Keratinocyte (primary cell): Measurements from ENCODE around the gene LFNG. TPM values are rescaled to one million over a fixed set of nuclear protein-coding genes. Genes with fewer than 3 reads are reported as not detected.

Source experiments
- DNase-seq: peaks from one replicate; pipeline ENCODE4 v3.0.0-alpha.2; 2011; ENCODE audit warnings: low read depth, missing footprints, low spot score
- FAIRE-seq: peaks from 2 replicates; lab custom pipeline; 2011; peaks lifted over from hg19 to GRCh38; lab: Jason Lieb, UNC
- H2AFZ ChIP-seq: 2 replicates; pipeline ENCODE4 v1.6.0; 2012; ENCODE audit warnings: low read length, control low read depth, inconsistent platforms; ENCODE audit not compliant: control insufficient read depth
- H3K27ac ChIP-seq: 2 replicates; pipeline ENCODE4 v1.5.1; 2011; ENCODE audit warnings: low read length; ENCODE audit not compliant: control insufficient read depth, insufficient read depth
- H3K27me3 ChIP-seq: 3 replicates; pipeline ENCODE4 v1.6.0; 2011; ENCODE audit warnings: low read length; ENCODE audit not compliant: control insufficient read depth, insufficient read depth; ENCODE audit errors: extremely low read depth
- H3K36me3 ChIP-seq, 2 experiments: 2 replicates in 1 of 2; 3 replicates in 1 of 2; pipeline ENCODE4 v1.5.1; 2011; ENCODE audit warnings: low read length in 2 of 2, mild to moderate bottlenecking in 1 of 2; ENCODE audit not compliant: control insufficient read depth in 2 of 2, insufficient read depth in 2 of 2; ENCODE audit errors: extremely low read depth in 1 of 2
- H3K4me1 ChIP-seq: 3 replicates; pipeline ENCODE4 v1.5.1; 2011; ENCODE audit warnings: low read length; ENCODE audit not compliant: control insufficient read depth, insufficient read depth; ENCODE audit errors: extremely low read depth
- H3K4me2 ChIP-seq: 3 replicates; pipeline ENCODE4 v1.6.0; 2011; ENCODE audit warnings: low read depth, low read length; ENCODE audit not compliant: control insufficient read depth, insufficient read depth; ENCODE audit errors: extremely low read depth
- H3K4me3 ChIP-seq, 3 experiments: fragments of 200-600 bp in 1 of 3; sonication (generic) in 1 of 3; 2 replicates in 2 of 3; 3 replicates in 1 of 3; pipeline ENCODE4 v1.5.1; 2011 to 2016; ENCODE audit warnings: low read length in 3 of 3, mild to moderate bottlenecking in 3 of 3, control low read depth in 2 of 3, inconsistent platforms in 1 of 3, low read depth in 1 of 3, mixed read lengths in 1 of 3, mixed run types in 1 of 3, moderate library complexity in 1 of 3; ENCODE audit not compliant: control insufficient read depth in 2 of 3, insufficient read depth in 2 of 3; ENCODE audit errors: extremely low read depth in 1 of 3
- H3K79me2 ChIP-seq: 2 replicates; pipeline ENCODE4 v1.6.0; 2012; ENCODE audit warnings: low read length; ENCODE audit not compliant: control insufficient read depth, insufficient read depth
- H3K9ac ChIP-seq: 3 replicates; pipeline ENCODE4 v1.6.0; 2011; ENCODE audit warnings: low read length; ENCODE audit not compliant: control insufficient read depth, insufficient read depth; ENCODE audit errors: extremely low read depth
- H3K9me1 ChIP-seq: 3 replicates; pipeline ENCODE4 v1.6.0; 2011; ENCODE audit warnings: low read length; ENCODE audit not compliant: control insufficient read depth, insufficient read depth; ENCODE audit errors: extremely low read depth
- H3K9me3 ChIP-seq: 2 replicates; pipeline ENCODE4 v1.5.1; 2012; ENCODE audit warnings: low read depth, low read length; ENCODE audit not compliant: control insufficient read depth
- H4K20me1 ChIP-seq: 3 replicates; pipeline ENCODE4 v1.6.0; 2011; ENCODE audit warnings: low read length; ENCODE audit not compliant: control insufficient read depth, insufficient read depth; ENCODE audit errors: extremely low read depth
- CTCF ChIP-seq, 3 experiments: IDR thresholded peaks in 1 of 3; conservative IDR thresholded peaks in 1 of 3; optimal IDR thresholded peaks in 1 of 3; 2 replicates in 2 of 3; 3 replicates in 1 of 3; pipeline versions ENCODE3 to v1.5.1; 2011; ENCODE audit warnings: low read length in 3 of 3, mild to moderate bottlenecking in 3 of 3, moderate library complexity in 2 of 3, control low read depth in 1 of 3, inconsistent platforms in 1 of 3; ENCODE audit not compliant: insufficient read depth in 2 of 3; ENCODE audit errors: extremely low read depth in 1 of 3
- EZH2 ChIP-seq: IDR thresholded peaks from one replicate; pipeline ENCODE4 v1.6.1; 2012; ENCODE audit warnings: inconsistent platforms, mild to moderate bottlenecking, low read length, moderate library complexity
- dilution Hi-C: fragments of 300-500 bp; cut with MboI; formaldehyde crosslinking; loops from one replicate; pipeline ENCODE4 v1.7.0; 2020; ENCODE audit warnings: low sequenced_read_pairs; ENCODE audit not compliant: extremely low pct_ligation_motif_present
- polyA plus RNA-seq, 5 experiments: library from polyadenylated mRNA; depleted of rRNA in 3 of 5; stranded (reverse) in 3 of 5; stranded (forward) in 1 of 5; unstranded in 1 of 5; fragments of >200 nt; gene quantifications; 1 replicate in 1 of 5; 2 replicates in 3 of 5; 3 replicates in 1 of 5; pipeline versions ENCODE4 v1.2.1 to v1.2.3, GENCODE V29; 2011 to 2012; ENCODE audit warnings: missing spikeins in 2 of 5, low read depth in 1 of 5, low replicate concordance in 1 of 5

LFNG gene
- polyA plus RNA-seq, 1 donor (not counting 4 experiments of a cell fraction or from before 2014, with no cell fraction given): 17.7 TPM

GRCh38 chr7:2575046-2575732 lies 55.6 kb downstream of the LFNG start:
- no peaks in the 10 kb centered on the region for H4K20me1 ChIP-seq
- TF ChIP-seq EZH2: no peak
- TF ChIP-seq CTCF (optimal IDR thresholded peaks at IDR 0.05 in 1 of 3, IDR thresholded peaks at IDR 0.05 in 1 of 3, conservative IDR thresholded peaks at IDR 0.05 in 1 of 3; ENCODE audit: extremely low read depth in 1 of 3, insufficient read depth in 2 of 3, low read length in 3 of 3): no peak
- H3K9ac ChIP-seq: no peak overlapping the region
- dilution Hi-C loops: no loop called here
- H3K79me2 ChIP-seq: no peaks in the 10 kb centered on the region
- no peak overlapping the region for H3K4me3 ChIP-seq
- peaks cover 8 to 16% of the 10 kb centered on the region in 2 experiments for H3K36me3 ChIP-seq
- no peaks in the 10 kb centered on the region for H3K9me3 ChIP-seq
- no peak overlapping the region for H3K4me2 ChIP-seq
- H3K27ac ChIP-seq: no peak overlapping the region
- no peak overlapping the region for H2AFZ ChIP-seq
- H3K9me1 ChIP-seq: no peaks in the 10 kb centered on the region
- no peaks in the 10 kb centered on the region for H3K27me3 ChIP-seq
- FAIRE-seq: no peak
- H3K4me1 ChIP-seq: peaks cover 10% of the 10 kb centered on the region
- no peak for DNase-seq

- dilution Hi-C loops: no loop called here
- H3K79me2 ChIP-seq: no peaks in the 10 kb centered on the region
- H3K9me1 ChIP-seq: no peaks in the 10 kb centered on the region
- DNase-seq (no peak), FAIRE-seq (no peak)
- H3K4me3 ChIP-seq: no peak overlapping the region
- H3K4me2 ChIP-seq: no peak overlapping the region
- no peak overlapping the region for H3K9ac ChIP-seq
- TF ChIP-seq CTCF (optimal IDR thresholded peaks at IDR 0.05 in 1 of 3, IDR thresholded peaks at IDR 0.05 in 1 of 3, conservative IDR thresholded peaks at IDR 0.05 in 1 of 3; ENCODE audit: extremely low read depth in 1 of 3, insufficient read depth in 2 of 3, low read length in 3 of 3): no peak
- no peak for TF ChIP-seq EZH2
- H3K36me3 ChIP-seq: peaks cover 8 to 16% of the 10 kb centered on the region in 2 experiments
- H3K4me1 ChIP-seq: peaks cover 10% of the 10 kb centered on the region
- H4K20me1 ChIP-seq: no peaks in the 10 kb centered on the region
- H3K27me3 ChIP-seq: no peaks in the 10 kb centered on the region
- no peak overlapping the region for H3K27ac ChIP-seq
- no peak overlapping the region for H2AFZ ChIP-seq
- H3K9me3 ChIP-seq: no peaks in the 10 kb centered on the region
These were observed 56.3 kb downstream of the LFNG start for GRCh38 chr7:2575733-2576340.
